ENCODE data around the gene TLE7. TPM values are rescaled to one million over a fixed set of nuclear protein-coding genes. Genes with fewer than 3 reads are reported as not detected.

The TLE7 gene
- total and polyA plus RNA-seq, 3 experiments from 2014 or later = not detected

- no peak overlapping the region for H3K27ac Mint-ChIP-seq
- Histone ChIP-seq H3K9me3 (ENCODE audit: low read length) (no peaks in the 10 kb centered on the region), H3K4me3 (ENCODE audit: low read length) (no peak overlapping the region), H3K27ac (ENCODE audit: low read depth, low read length) (no peak overlapping the region), H3K4me1 (ENCODE audit: insufficient read depth, low read length) (peaks cover 6% of the 10 kb centered on the region), H3K27me3 (ENCODE audit: insufficient read depth, low read length, poor library complexity, severe bottlenecking) (no peaks in the 10 kb centered on the region), H3K36me3 (ENCODE audit: insufficient read depth, low read length) (no peaks in the 10 kb centered on the region)
- POLR2A ChIA-PET = no interaction called here
- peaks cover 24 to 34% (median 32%) of the 10 kb centered on the region in 3 donors for H3K4me1 Mint-ChIP-seq
- no peak for DNase-seq
- CTCF ChIA-PET = interaction anchor here (1.2 to 5.1 kb wide), 3 partner anchors 12 to 89 kb away, joined by 3 to 68 read pairs (median 5); no protein-coding TSS in a partner anchor
- H3K27me3 Mint-ChIP-seq = peaks cover 5 to 47% of the 10 kb centered on the region in 2 donors
- no peaks in the 10 kb centered on the region for H3K9me3 Mint-ChIP-seq
- no peak overlapping the region for H3K4me3 Mint-ChIP-seq
- H3K36me3 Mint-ChIP-seq = no peaks in the 10 kb centered on the region
Measured at GRCh38 chr16:71410146-71410545, 31.7 kb downstream of the TLE7 start.

GRCh38 chr16:71409011-71409775 is 32.7 kb downstream of the TLE7 start:
- POLR2A ChIA-PET = no interaction called here
- Histone ChIP-seq H3K4me1 (ENCODE audit: insufficient read depth, low read length) (peaks cover 6% of the 10 kb centered on the region), H3K27me3 (ENCODE audit: insufficient read depth, low read length, poor library complexity, severe bottlenecking) (no peaks in the 10 kb centered on the region), H3K27ac (ENCODE audit: low read depth, low read length) (no peak overlapping the region), H3K9me3 (ENCODE audit: low read length) (no peaks in the 10 kb centered on the region), H3K4me3 (ENCODE audit: low read length) (no peak overlapping the region), H3K36me3 (ENCODE audit: insufficient read depth, low read length) (no peaks in the 10 kb centered on the region)
- H3K27ac Mint-ChIP-seq = no peak overlapping the region
- H3K36me3 Mint-ChIP-seq = peaks cover 0 to 1% (median 0%) of the 10 kb centered on the region in 3 donors
- no peak overlapping the region for H3K4me3 Mint-ChIP-seq
- CTCF ChIA-PET = interaction anchor here (0.9 to 1.7 kb wide), 2 partner anchors 13 to 91 kb away, joined by 3 to 4 read pairs; no protein-coding TSS in a partner anchor
- no peak for DNase-seq
- no peaks in the 10 kb centered on the region for H3K9me3 Mint-ChIP-seq
- peaks cover 9 to 53% of the 10 kb centered on the region in 2 donors for H3K27me3 Mint-ChIP-seq
- peaks cover 24 to 34% (median 32%) of the 10 kb centered on the region in 3 donors for H3K4me1 Mint-ChIP-seq

- no peak for DNase-seq
- Histone ChIP-seq H3K36me3 (ENCODE audit: insufficient read depth, low read length) (no peaks in the 10 kb centered on the region), H3K27ac (ENCODE audit: low read depth, low read length) (no peak overlapping the region), H3K9me3 (ENCODE audit: low read length) (no peaks in the 10 kb centered on the region), H3K4me3 (ENCODE audit: low read length) (no peak overlapping the region), H3K27me3 (ENCODE audit: insufficient read depth, low read length, poor library complexity, severe bottlenecking) (no peaks in the 10 kb centered on the region), H3K4me1 (ENCODE audit: insufficient read depth, low read length) (peaks cover 6% of the 10 kb centered on the region)
- POLR2A ChIA-PET = no interaction called here
- Mint-ChIP-seq H3K36me3 (peaks cover 0 to 1% (median 0%) of the 10 kb centered on the region in 3 donors), H3K4me1 (peaks cover 24 to 34% (median 32%) of the 10 kb centered on the region in 3 donors), H3K27me3 (peaks cover 11 to 59% of the 10 kb centered on the region in 2 donors), H3K27ac (no peak overlapping the region), H3K9me3 (no peaks in the 10 kb centered on the region), H3K4me3 (no peak overlapping the region)
- CTCF ChIA-PET = interaction anchor here (0.9 to 1.7 kb wide), 2 partner anchors 14 to 91 kb away, joined by 3 to 4 read pairs; no protein-coding TSS in a partner anchor
Measured at GRCh38 chr16:71408536-71408935, 33.3 kb downstream of the TLE7 start.

GRCh38 chr16:71407731-71408130 is 34.1 kb downstream of the TLE7 start:
- no peaks in the 10 kb centered on the region for H3K9me3 Mint-ChIP-seq
- no peak overlapping the region for H3K27ac Mint-ChIP-seq
- CTCF ChIA-PET = interaction anchor here (1.7 kb wide), 1 partner anchor 14 kb away, joined by 4 read pairs; no protein-coding TSS in a partner anchor

GRCh38 chr16:71406724-71407123 is 35.1 kb downstream of the TLE7 start:
- Histone ChIP-seq H3K36me3 (ENCODE audit: insufficient read depth, low read length) (no peaks in the 10 kb centered on the region), H3K4me3 (ENCODE audit: low read length) (no peak overlapping the region), H3K27ac (ENCODE audit: low read depth, low read length) (no peak overlapping the region), H3K9me3 (ENCODE audit: low read length) (no peaks in the 10 kb centered on the region), H3K27me3 (ENCODE audit: insufficient read depth, low read length, poor library complexity, severe bottlenecking) (no peaks in the 10 kb centered on the region), H3K4me1 (ENCODE audit: insufficient read depth, low read length) (no peaks in the 10 kb centered on the region)
- CTCF ChIA-PET = no interaction called here
- Mint-ChIP-seq H3K27me3 (peaks cover 15 to 60% of the 10 kb centered on the region in 2 donors), H3K27ac (no peak overlapping the region), H3K36me3 (peaks cover 0 to 1% (median 0%) of the 10 kb centered on the region in 3 donors), H3K4me3 (no peak overlapping the region), H3K9me3 (no peaks in the 10 kb centered on the region), H3K4me1 (peaks cover 20 to 25% (median 24%) of the 10 kb centered on the region in 3 donors)
- POLR2A ChIA-PET = no interaction called here
- no peak for DNase-seq

More at GRCh38 chr16:71407731-71408130, 34.1 kb downstream of the TLE7 start:
- Mint-ChIP-seq H3K27me3 (peaks cover 15 to 60% of the 10 kb centered on the region in 2 donors), H3K4me3 (no peak overlapping the region), H3K36me3 (peaks cover 0 to 1% (median 0%) of the 10 kb centered on the region in 3 donors), H3K4me1 (peaks cover 22 to 32% (median 29%) of the 10 kb centered on the region in 3 donors)
- Histone ChIP-seq H3K9me3 (ENCODE audit: low read length) (no peaks in the 10 kb centered on the region), H3K4me3 (ENCODE audit: low read length) (no peak overlapping the region), H3K27ac (ENCODE audit: low read depth, low read length) (no peak overlapping the region), H3K36me3 (ENCODE audit: insufficient read depth, low read length) (no peaks in the 10 kb centered on the region), H3K4me1 (ENCODE audit: insufficient read depth, low read length) (peaks cover 3% of the 10 kb centered on the region), H3K27me3 (ENCODE audit: insufficient read depth, low read length, poor library complexity, severe bottlenecking) (no peaks in the 10 kb centered on the region)
- DNase-seq = no peak
- POLR2A ChIA-PET = interaction anchor here (0.6 kb wide), 1 partner anchor 93 kb away, joined by 6 read pairs; no protein-coding TSS in a partner anchor

GRCh38 chr16:71406316-71406715 is 35.5 kb downstream of the TLE7 start:
- POLR2A ChIA-PET = no interaction called here
- Histone ChIP-seq H3K9me3 (ENCODE audit: low read length) (no peaks in the 10 kb centered on the region), H3K4me3 (ENCODE audit: low read length) (no peak overlapping the region), H3K27ac (ENCODE audit: low read depth, low read length) (no peak overlapping the region), H3K36me3 (ENCODE audit: insufficient read depth, low read length) (no peaks in the 10 kb centered on the region), H3K27me3 (ENCODE audit: insufficient read depth, low read length, poor library complexity, severe bottlenecking) (no peaks in the 10 kb centered on the region), H3K4me1 (ENCODE audit: insufficient read depth, low read length) (no peaks in the 10 kb centered on the region)
- Mint-ChIP-seq H3K4me1 (peaks cover 20 to 25% (median 24%) of the 10 kb centered on the region in 3 donors), H3K27me3 (peaks cover 15 to 59% of the 10 kb centered on the region in 2 donors), H3K9me3 (no peaks in the 10 kb centered on the region), H3K4me3 (no peak overlapping the region), H3K36me3 (peaks cover 0 to 1% (median 0%) of the 10 kb centered on the region in 3 donors), H3K27ac (no peak overlapping the region)
- no peak for DNase-seq
- CTCF ChIA-PET = interaction anchor here (1.0 kb wide), 1 partner anchor 93 kb away, joined by 4 read pairs; no protein-coding TSS in a partner anchor

GRCh38 chr16:71404364-71404763 is 37.5 kb downstream of the TLE7 start:
- H3K4me3 Mint-ChIP-seq = no peak overlapping the region
- no peak overlapping the region for H3K4me3 ChIP-seq (ENCODE audit: low read length)
- H3K27me3 Mint-ChIP-seq = peaks cover 12 to 64% of the 10 kb centered on the region in 2 donors
- CTCF ChIA-PET = interaction anchor here (1.7 to 2.0 kb wide), 2 partner anchors 8 to 207 kb away, joined by 3 to 4 read pairs; no protein-coding TSS in a partner anchor
- no peaks in the 10 kb centered on the region for H3K36me3 ChIP-seq (ENCODE audit: insufficient read depth, low read length)
- H3K27ac Mint-ChIP-seq = no peak overlapping the region
- H3K36me3 Mint-ChIP-seq = peaks cover 0 to 1% (median 0%) of the 10 kb centered on the region in 3 donors
- no peaks in the 10 kb centered on the region for H3K4me1 ChIP-seq (ENCODE audit: insufficient read depth, low read length)
- H3K9me3 ChIP-seq (ENCODE audit: low read length) = no peaks in the 10 kb centered on the region
- H3K27ac ChIP-seq (ENCODE audit: low read depth, low read length) = no peak overlapping the region
- no peaks in the 10 kb centered on the region for H3K9me3 Mint-ChIP-seq
- POLR2A ChIA-PET = no interaction called here
- peaks cover 20 to 25% (median 24%) of the 10 kb centered on the region in 3 donors for H3K4me1 Mint-ChIP-seq
- no peaks in the 10 kb centered on the region for H3K27me3 ChIP-seq (ENCODE audit: insufficient read depth, low read length, poor library complexity, severe bottlenecking)
- DNase-seq = no peak

GRCh38 chr16:71402674-71403073 is 39.2 kb downstream of the TLE7 start:
- no peak for DNase-seq
- Histone ChIP-seq H3K36me3 (ENCODE audit: insufficient read depth, low read length) (no peaks in the 10 kb centered on the region), H3K9me3 (ENCODE audit: low read length) (no peaks in the 10 kb centered on the region), H3K4me1 (ENCODE audit: insufficient read depth, low read length) (no peaks in the 10 kb centered on the region), H3K27ac (ENCODE audit: low read depth, low read length) (no peak overlapping the region), H3K27me3 (ENCODE audit: insufficient read depth, low read length, poor library complexity, severe bottlenecking) (no peaks in the 10 kb centered on the region), H3K4me3 (ENCODE audit: low read length) (no peak overlapping the region)
- peaks cover 16 to 51% of the 10 kb centered on the region in 2 donors for H3K27me3 Mint-ChIP-seq
- ChIA-PET CTCF (interaction anchor here (1.7 kb wide), 1 partner anchor 10 kb away, joined by 3 read pairs; no protein-coding TSS in a partner anchor), POLR2A (no interaction called here)
- H3K27ac Mint-ChIP-seq = no peak overlapping the region
- no peak overlapping the region for H3K4me3 Mint-ChIP-seq
- H3K9me3 Mint-ChIP-seq = no peaks in the 10 kb centered on the region
- peaks cover 16 to 20% (median 17%) of the 10 kb centered on the region in 3 donors for H3K4me1 Mint-ChIP-seq
- peaks cover 0 to 1% (median 0%) of the 10 kb centered on the region in 3 donors for H3K36me3 Mint-ChIP-seq

Data from CD8-positive, alpha-beta memory T cell (primary cell).